Stromal cell of bone marrow (primary cell): ENCODE results near the gene SLC22A16.

Experiments
- DNase-seq: peaks from one replicate; pipeline ENCODE4 v3.0.0-alpha.2; 2012; ENCODE audit warnings: low read depth

The SLC22A16 gene

GRCh38 chr6:110400208-110400607 is 76.2 kb downstream of the SLC22A16 start:
- no peak for DNase-seq

GRCh38 chr6:110399219-110400071 is 77.0 kb downstream of the SLC22A16 start:
- DNase-seq, result no peak

- peak; percentile 21 for DNase-seq
Measured at GRCh38 chr6:110398778-110399177, 77.6 kb downstream of the SLC22A16 start.

DNA sequence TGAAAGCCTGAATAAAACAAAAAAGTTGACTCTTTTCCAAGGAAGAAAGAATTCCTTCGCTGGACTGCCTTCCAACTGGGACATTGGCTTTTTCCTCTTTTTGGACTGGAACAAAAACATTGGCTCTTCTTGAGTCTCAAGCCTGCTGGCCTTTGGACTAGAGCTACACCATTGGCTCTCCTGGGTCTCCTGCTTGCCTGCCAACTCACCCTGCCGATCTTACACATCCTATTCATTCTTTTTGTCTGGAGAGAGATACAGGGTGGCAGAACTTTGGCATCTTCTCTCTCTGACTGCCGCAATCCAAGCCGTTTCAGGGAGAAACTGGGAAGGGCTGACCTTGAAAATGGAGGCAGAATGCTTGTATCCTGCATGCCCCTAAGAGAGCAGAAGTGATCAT is 81.2 kb downstream of the SLC22A16 start:
- no peak for DNase-seq

GRCh38 chr6:110394409-110394808 is 82.0 kb downstream of the SLC22A16 start:
- DNase-seq, result no peak

DNA sequence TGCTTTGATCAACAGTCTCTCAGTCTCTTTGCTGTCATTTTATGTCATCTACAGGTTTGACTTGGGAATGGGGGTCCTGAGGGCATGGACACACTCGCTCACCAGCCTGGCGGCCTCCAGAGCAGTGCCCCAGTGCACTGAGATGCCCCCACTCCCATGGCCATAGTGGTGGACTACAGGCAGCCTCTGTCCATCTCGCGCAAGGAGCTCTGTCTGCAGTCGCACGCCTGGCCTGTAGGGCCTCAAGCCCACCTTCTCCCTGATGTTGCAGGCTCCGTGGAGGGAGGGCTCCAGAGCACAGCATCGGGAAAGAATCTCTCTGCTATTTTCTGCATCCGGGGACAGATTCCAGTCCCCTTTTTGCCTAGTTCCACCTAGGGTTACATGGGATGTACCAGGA is 83.7 kb downstream of the SLC22A16 start:
- no peak for DNase-seq

GRCh38 chr6:110390404-110390803 is 86.0 kb downstream of the SLC22A16 start:
- DNase-seq, result no peak

DNA sequence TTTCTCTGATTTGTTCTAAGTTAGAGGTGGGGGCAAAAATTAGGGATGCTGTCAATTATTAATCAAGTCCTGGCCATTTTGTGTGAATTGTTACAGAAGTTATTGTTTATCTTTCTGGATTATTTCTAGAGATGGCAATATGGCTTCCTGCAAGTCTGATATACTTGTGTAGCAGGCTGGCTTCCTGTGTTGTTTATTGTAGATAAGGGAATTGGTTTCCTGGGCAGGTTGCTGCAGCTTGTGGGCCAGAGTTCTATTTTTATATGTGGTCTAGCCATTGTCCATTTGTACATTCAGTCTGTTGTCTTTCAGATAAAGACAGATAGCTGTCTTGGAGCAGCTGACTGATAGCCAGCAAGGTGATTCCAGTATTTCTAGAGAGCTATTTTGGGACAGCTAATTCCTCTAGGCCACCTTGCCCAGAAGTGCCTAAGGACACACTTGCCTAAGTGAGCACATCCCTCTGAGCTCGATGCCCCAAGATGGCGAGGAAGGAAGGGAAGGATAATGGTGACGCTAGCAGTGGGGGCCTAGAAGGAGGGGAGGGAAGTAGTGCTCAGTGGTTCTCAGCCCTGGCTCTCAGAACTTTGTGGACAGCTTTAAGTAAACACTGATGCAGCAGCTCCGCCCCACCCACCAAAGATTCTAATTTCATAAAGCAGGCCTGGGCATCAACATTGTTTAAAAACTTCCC is 86.6 kb downstream of the SLC22A16 start:
- DNase-seq, result no peak

DNA sequence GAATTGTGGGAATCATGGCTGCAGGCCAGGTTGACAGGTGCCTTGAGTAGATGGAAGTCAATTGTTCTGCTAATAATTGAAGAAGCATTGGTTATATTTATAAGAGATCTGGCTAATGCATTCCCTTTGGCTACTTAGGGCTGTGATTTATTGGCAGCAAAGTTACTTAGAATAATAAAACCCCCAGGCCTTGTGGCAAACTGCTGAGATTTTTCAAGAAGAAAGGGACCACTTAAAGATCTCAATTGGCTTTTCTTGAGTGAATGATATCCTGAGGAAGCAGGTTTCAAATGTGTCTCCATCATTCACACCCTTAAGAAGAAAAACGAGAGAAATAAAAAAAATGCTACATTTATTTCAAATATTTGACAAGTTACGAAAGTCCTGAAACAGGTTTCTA is 88.4 kb downstream of the SLC22A16 start:
- no peak for DNase-seq

GRCh38 chr6:110385458-110385863 is 91.0 kb downstream of the SLC22A16 start:
- DNase-seq, result no peak

DNA sequence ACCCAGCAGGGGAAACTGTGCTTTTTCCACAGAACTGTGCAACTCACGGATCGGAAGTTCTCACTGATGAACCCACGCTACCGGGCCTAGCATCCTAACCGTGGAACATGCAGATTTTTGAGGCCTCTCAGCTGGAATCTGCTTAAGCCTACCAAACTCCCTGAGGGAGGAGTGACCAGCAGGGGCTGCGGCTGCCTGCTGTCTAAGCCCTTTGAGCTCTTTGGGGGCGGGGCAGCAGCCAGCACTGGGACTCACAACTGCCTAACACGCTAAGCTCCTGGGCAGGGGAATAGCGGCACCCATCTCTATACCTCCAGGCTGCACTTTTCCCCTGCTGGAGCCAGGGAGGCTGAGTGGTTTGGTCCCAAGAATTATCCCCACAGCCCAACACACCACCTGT is 97.9 kb downstream of the SLC22A16 start:
- no peak for DNase-seq
